ENCODE measurements around the gene SERTAD3.
"Not testable (repeated sequence)": the region's sequence is repeated elsewhere in the genome, so short reads cannot be mapped to it uniquely, and the experiment has no call there.

Gene SERTAD3, protein sequence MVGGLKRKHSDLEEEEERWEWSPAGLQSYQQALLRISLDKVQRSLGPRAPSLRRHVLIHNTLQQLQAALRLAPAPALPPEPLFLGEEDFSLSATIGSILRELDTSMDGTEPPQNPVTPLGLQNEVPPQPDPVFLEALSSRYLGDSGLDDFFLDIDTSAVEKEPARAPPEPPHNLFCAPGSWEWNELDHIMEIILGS

DNA sequence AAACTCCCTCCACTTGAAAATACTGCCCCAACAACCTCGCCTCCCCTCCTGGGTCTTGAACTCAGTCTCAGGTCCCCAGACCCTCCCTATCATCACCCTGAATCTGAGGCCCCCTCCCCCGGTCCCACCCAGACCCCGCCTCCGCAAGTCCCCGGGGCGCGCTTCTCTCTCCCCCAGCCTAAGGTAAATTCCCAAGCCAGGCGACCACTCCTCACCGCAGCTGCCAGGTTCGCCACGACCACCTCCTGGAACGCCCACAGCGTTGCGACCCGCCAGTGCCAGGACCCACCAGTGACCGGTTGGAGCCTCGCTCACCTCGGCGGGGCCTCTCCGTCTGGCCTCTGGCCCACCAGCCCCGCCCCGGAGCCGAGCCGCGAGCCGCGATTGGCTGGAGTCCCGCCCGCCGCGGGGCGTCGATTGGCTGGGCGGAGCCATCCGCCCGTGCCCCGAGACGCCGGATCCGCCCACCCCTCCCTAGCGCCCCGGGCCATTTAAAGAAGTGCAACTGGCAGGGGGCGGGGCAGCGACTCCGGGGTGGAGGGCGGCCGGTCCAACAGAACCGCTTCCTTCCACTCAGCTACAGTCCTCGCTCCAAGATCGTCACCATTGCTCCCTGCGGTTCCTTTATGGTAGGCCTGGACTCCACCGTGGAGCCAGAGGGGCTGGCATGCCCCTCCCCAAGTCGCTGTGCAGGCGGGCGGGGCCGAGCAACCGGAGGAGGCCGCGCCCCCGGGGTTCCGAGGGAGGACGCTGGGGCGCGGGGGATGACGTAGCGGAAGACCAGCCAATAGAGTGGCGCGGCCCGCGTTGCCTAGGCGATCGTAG lies at the start of gene SERTAD3:
TSS of gene SERTAD3 (minus strand) at position 336 of the 825 bp plus-strand sequence. CDS start 2,255 bp downstream, outside the sequence.
- DNase-seq (ENCODE audit: low read depth in 2 of 2, low spot score in 1 of 2) = peak; percentile 91 to 95

DNA sequence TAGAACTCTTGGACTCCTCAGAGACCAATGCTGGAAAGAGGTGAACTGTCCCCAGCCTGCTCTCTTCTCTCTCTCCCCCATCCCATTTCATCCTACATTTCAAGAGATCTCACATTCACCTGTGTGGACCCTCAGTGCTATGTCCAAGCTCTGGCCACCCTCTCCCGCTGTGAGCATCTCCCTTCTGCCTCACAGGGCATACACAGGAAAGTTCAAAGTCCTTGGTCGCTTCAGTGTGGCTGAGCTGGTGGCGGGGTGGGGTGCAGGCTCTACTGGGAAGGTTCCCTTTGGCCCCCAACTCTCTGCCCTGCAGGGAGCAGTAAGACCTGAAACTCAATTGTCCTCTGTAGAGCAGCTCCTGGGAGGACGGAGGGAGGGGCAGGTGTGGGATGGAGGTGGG lies 49.6 kb upstream of the SERTAD3 start:
- no peak for DNase-seq (ENCODE audit: low read depth in 2 of 2, low spot score in 1 of 2)

DNA sequence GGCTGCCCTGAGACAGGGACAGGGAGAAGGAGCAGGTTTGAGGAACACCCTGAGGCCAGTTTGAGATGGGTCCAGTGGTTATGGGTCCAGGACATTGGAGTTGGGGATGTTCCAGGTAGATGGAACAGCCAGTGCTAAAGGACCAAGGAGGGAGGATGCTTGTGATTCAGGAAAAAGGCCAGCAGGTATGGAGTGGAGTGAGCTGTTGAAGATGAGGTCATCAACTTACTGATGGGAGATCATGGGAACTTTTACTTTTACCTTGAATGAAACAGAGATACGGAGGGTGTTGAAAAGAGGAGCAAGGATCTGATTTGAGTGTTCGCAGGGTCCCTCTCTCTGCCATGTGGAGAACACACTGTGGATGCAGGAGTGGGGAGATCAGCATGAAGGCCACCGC lies 48.1 kb upstream of the SERTAD3 start:
- no peak for DNase-seq (ENCODE audit: low read depth in 2 of 2, low spot score in 1 of 2)

DNA sequence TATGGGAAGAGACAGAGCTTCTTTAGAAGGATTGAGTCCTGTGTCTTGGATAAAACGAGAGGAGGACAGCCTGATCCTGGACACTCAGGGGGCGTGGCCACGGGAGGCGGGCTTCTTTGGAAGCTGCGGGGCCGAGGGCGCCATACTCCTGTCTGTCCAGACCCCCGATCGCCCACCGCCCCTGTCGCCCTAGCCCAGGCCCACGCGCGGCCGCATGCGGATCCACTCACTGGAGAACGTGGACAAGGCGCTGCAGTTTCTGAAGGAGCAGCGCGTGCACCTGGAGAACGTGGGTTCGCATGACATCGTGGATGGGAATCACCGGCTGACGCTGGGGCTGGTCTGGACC lies 45.7 kb upstream of the SERTAD3 start:
- DNase-seq (ENCODE audit: low read depth in 2 of 2, low spot score in 1 of 2) = no peak

DNA sequence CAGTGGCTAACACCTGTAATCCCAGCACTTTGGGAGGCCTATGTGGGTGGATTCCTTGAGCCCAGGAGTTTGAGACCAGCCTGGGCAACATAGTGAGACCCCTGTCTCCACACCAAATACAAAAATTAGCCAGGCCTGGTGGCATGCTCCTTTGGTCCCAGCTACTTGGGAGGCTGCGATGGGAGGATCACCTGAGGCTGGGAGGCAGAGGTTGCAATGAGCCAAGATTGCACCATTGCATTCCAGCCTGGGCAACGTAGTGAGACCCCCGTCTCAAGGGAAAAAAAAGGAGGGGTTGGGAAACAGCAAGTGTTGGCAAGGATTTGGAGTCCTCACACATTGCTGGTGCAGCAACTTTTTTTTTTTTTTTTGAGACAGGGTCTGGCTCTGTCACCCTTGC lies 41.9 kb upstream of the SERTAD3 start:
- no peak for DNase-seq (ENCODE audit: low read depth in 2 of 2, low spot score in 1 of 2)

DNA sequence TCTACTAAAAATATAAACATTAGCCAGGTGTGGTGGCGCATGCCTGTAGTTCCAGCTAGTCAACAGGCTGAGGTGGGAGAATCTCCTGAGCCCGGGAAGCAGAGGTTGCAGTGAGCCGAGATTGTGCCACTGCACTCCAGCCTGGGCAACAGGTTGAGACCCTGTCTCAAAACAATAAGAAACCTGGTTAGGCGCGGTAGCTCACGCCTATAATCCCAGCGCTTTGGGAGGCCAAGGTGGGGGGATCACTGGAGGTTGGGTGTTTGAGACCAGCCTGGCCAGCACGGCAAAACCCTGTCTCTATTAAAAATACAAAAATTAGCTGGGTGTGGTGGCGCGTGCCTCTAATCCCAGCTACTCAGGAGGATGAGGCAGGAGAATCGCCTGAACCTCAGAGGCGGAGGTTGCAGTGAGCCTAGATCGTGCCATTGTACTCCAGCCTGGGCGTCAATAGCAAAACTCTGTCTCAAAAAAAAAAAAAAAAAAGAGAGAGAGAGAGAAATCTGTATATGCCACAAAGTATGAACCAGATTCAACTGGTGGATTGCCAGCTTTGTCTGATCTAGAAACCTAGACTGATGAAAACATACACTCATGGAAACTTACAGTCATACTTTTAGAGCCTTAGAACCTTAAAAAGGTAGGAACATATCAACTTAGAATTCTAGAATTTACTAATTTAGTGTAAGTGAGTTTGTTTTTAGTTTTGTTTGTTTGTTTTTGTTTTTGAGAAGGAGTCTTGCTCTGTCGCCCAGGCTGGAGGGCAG lies 31.9 kb upstream of the SERTAD3 start:
- DNase-seq (ENCODE audit: low read depth in 2 of 2, low spot score in 1 of 2) = not testable (repeated sequence)

DNA sequence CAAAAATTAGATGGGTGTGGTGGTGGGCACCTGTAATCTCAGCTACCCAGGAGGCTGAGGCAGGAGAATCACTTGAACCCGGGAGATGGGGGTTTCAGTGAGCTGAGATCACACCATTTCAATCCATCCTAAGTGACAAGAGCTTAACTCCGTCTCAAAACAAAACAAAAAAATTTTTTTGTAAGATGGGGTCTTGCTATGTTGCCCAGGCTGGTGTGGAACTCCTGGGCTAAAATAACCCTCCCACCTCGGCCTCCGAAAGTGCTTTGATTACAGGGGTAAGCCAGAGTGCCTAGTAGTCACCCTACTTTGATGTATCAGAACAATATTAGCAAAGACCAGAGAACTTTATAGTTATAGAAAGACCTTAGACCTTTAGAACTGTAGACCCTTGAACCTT lies 30.6 kb upstream of the SERTAD3 start:
- DNase-seq (ENCODE audit: low read depth in 2 of 2, low spot score in 1 of 2) = no peak

DNA sequence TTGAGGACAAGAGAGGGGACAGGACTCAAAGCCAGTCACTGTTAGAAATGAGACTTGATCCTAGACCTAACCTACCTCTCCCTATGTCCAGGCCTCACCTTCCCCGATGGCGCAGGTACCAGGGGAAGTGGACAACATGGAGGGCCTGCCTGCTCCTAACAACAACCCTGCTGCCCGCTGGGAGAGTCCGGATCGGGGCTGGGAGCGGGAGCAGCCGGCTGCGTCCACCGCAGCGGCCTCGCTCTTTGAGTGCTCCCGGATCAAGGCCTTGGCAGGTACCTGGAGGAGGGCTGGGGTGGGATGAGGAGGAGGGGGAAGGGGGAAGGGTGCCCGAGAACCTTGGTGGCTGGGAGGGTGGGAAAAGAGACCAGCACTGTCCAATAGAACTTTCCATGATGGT lies 28.4 kb upstream of the SERTAD3 start:
- no peak for DNase-seq (ENCODE audit: low read depth in 2 of 2, low spot score in 1 of 2)

DNA sequence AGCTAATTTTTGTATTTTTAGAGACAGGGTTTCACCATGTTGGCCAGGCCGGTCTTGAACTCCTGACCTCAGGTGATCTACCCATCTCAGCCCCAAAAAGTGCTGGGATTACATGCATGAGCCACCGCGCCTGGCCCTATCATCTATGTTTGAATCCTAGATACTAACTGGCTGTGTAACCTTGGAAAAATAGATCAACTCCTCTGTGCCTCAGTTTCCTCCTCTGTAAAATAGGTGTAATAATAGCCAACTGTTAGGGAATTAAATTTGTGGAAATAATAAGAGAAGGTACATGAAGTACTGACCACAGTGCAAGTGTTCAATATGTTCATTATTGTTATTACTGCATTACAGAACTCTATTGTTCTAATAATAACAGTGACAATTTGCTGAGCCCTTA lies 27.0 kb upstream of the SERTAD3 start:
- DNase-seq (ENCODE audit: low read depth in 2 of 2, low spot score in 1 of 2) = no peak

DNA sequence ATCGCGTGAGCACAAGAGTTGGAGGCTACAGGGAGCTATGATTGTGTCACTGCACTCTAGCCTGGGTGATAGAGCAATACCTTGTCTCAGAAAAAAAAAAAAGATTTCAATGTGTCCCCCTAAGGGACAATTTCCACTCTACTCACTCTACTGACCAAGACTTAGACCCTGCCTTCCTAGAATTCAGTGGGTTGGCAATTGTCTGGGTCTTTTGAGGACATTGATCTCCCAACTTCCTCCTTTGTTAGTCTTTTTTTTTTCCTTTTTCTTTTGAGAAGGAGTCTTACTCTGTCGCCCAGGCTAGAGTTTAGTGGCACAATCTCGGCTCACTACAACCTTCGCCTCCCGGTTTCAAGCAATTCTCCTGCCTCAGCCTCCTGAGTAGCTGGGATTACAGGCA lies 24.9 kb upstream of the SERTAD3 start:
- no peak for DNase-seq (ENCODE audit: low read depth in 2 of 2, low spot score in 1 of 2)

DNA sequence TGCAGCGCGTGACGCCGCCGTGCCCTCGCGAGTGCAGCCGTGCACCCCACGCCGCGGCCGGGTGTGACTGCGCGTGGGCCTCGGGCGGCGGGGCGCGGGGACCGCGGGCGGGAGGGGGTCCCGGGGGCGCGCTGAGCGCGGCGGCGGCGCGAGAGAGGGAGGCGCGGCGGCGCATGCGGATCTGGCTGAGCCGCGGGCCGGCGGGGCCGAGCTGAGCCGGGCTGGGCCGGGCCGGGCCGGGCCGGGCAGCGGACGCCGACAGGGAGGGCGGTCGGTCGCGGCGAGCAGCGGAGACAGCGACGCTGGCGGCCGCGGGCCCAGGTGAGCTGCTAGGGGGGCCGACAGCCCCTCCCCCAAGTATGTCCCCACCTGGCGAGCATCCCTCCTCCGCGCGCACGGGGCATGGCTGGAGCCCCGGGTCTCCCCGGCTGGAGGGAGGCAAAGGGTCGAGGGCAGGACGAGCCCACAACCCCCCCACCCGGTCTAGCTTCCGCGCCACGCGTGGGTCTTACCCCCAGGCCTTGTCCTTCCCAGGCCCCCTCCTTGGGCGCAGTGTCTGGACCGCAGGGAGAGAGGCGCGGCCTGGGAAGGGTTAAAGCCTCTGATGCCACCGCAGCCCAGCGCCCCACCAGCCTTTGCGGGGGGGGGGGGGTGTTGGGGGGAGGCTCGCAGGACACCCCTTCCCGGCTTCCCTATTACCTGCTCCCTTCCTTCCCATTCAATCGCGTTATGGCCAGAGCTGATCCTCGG lies 23.0 kb upstream of the SERTAD3 start, which contains the start of gene SPTBN4:
TSS of gene SPTBN4 (plus strand) at position 17 of the 750 bp plus-strand sequence. CDS start 5,621 bp downstream, outside the sequence.
- DNase-seq (ENCODE audit: low read depth in 2 of 2, low spot score in 1 of 2) = no peak

DNA sequence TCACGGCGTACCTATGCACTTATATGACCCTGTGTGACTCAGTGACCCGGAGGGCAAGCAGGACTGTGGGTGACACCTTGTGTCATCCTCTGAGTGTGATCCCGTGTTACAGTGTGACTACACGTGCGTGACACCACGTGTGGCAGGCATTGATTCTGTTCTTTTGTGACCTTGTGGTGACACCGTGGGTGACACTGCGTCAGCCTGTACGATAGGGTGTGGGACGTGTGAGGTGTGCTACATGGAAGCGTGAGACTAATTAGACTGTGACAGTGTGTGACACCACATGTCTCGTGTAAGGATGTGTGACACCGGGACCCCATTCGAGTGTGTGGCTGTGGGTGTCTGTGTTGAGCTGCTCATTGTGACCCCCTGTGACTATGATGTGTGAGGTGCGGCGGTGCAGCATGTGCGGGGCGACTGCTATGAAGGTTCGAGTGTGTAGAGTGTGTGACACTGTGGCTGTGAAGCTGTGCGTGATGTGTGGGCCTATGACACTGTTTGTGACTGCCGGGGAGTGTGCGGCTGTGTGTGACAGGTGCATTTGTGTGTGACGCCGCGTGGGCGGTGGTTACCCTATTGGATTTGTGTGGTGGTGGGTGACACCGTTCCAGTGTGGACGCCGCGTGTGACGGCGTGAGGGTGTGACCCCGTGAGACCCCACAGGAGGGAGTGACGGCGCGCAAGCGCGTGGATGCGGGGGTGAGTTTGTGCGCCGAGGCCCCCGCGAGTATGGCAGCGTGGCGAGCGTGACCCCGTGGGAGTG lies 22.3 kb upstream of the SERTAD3 start:
- DNase-seq (ENCODE audit: low read depth in 2 of 2, low spot score in 1 of 2) = peak; percentile 66 to 75

DNA sequence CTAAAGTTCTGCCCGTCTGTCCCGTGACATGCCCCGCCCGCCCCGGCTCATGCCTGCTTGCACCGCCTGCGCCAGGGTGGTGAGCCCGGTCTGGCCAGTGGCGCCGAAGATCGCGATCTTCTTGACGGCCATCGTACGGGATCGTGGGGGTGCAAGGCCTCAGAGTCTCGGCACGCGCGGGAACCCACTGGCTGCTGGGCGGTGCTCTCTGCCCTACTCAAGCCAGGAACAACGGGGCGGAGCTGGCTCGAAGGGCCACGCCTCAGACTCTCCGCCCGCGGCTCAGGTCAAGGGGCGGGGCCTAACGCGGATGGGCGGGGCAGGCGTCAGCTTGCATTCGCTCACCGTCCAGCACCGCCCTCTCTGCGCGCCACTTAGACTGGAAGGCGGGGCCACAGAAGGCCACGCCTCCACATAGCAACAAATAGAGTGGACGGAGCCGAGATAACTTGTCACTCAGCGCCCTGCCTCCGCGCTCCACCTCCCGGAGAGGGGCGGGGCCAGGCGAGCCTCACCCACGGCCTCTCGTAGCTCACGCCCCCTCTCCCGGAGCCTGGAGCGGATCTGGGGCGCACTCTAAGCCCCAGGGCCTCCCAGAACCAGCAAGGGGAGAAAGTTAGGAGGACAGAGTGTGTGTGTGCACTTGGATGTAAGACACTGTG lies 21.6 kb upstream of the SERTAD3 start, which contains the start of gene BLVRB:
TSS of gene BLVRB (minus strand) at position 189 of the 662 bp plus-strand sequence. CDS start at position 132, 57 bp downstream.
- DNase-seq (ENCODE audit: low read depth in 2 of 2, low spot score in 1 of 2) = peak; percentile 98 to 99

DNA sequence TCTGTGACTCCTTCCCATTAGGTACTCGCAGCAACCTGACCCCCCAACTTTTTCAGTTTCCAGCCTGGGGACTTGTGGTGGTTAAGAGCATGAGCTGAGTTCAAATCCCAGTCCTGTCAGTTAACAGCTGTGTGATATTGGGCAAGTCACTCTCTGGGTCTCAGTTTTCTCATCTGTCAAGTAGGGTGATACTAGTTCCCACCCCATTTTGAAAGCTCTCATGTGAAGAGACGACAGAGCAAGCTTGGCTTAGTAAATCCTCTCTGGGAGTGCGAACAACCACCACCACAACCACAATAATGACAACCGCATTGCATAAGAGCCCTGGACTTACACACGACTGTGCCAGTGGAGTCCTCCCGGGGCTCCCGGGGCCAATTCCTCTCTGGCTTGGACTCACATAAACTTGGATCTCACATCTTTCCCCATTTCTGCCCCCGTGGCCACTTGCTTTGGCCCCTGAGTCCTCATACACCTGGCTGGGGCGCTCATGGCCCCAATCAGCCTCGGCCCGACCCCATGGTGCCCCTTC lies 21.0 kb upstream of the SERTAD3 start:
- DNase-seq (ENCODE audit: low read depth in 2 of 2, low spot score in 1 of 2) = no peak

DNA sequence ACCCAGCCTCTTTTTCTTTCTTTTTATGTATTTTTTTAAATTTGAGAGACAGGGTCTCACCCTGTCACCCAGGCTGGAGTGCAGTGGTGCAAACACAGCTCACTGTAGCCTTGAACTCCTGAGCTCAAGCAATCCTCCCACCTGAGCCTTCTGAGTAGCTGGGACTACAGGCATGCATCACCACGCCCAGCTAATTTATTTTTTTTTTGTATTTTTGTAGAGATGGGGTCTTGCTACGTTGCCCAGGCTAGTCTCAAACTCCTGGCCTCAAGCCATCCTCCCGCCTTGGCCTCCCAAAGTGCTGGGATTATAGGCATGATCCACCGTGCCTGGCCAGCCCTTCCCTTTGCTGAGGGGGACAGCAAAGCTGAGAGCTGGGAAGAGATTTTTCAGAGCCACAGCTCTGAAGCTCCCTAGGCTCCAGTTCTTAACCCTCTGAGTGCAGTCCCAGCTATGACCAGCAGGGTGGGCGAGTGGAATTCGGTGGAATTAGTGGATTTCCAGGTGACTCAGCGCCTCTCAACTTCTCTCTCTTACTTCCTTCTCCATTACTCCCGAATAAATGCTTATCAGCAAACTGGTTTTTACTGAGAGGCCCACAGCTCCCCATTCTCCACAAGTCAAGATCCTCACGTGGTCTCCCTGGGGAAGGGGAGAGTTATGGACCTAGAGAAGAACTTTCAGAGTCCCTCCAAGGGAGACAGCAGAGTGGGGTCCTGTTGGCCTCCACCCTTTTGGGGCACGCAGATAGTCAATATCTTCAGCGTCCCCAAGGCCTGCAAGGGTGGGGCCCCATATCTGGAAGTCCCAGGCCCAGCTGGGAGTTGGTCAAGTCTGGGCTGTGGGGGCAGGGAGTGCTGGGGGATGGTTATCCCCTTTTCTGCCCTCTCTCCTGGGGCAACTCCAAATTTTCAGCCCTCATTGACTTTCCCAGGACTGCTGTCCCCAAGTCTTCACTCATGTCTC lies 20.2 kb upstream of the SERTAD3 start:
- peak; percentile 46 to 65 for DNase-seq (ENCODE audit: low read depth in 2 of 2, low spot score in 1 of 2)

DNA sequence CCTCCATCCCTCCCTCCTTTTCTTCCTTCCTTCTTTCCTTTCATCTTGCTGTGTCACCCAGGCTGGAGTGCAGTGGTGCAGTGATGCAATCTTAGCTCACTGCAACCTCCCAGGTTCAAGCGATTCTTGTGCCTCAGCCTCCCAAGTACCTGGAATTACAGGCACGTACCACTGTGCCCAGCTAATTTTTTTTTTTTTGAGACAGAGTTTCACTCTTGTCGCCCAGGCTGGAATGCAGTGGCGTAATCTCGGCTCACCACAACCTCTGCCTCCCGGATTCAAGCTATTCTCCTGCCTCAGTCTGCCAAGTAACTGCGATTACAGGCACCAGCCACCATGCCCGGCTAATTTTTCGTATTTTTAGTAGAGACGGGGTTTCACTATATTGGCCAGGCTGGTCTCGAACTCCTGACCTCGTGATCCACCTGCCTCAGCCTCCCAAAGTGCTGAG lies 19.5 kb upstream of the SERTAD3 start:
- not testable (repeated sequence) for DNase-seq (ENCODE audit: low read depth in 2 of 2, low spot score in 1 of 2)

DNA sequence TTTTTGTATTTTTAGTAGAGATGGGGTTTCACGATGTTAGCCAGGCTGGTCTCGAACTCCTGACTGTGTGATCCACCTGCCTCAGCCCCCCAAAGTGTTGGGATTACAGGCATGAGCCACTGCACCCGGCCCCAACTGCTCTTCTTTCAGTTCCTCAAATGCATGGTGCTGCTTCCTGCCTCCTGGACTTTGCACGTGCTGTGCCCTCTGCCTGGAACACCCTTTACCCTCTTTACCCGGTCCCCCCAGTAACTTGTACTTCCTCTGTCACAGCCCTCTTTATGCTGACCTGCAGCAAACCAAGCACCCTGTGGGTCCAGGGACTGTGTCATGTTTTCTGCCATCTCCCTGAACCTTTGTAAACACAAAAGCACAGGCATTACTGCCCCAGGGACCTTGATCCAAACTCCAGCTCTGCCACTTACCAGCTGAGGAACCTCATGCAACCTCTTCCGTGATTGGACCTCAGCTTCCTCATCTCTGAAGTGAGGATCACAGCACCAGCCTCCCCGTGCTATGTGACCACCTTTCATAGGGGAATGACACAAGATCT lies 17.6 kb upstream of the SERTAD3 start:
- DNase-seq (ENCODE audit: low read depth in 2 of 2, low spot score in 1 of 2) = no peak

DNA sequence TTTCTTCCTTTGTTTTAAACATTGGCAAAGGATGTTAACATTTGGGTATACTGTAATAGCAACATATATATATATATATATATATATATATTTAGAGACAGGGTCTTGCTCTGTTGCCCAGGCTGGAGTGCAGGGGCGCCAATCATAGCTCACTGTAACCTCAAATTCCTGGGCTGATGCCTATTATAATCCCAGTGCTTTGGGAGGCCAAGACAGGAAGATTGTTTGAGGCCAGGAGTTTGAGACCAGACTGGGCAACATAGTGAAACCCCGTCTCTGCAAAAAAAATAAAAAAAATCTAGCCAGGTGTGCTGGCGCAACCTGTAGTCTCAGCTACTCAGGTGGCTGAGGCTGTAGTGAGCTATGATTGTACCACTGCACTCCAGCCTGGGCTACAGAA lies 16.1 kb upstream of the SERTAD3 start:
- no peak for DNase-seq (ENCODE audit: low read depth in 2 of 2, low spot score in 1 of 2)
